HG03280 (cell line): Measurements from ENCODE around the gene FCRL1.

Experiments
- ATAC-seq: cut with Tn5 transposase; IDR thresholded peaks from one replicate; pipeline ENCODE4 v1.9.1; 2021; ENCODE audit warnings: mild to moderate bottlenecking, moderate library complexity; ENCODE audit not compliant: unreplicated experiment

Gene FCRL1

GRCh38 chr1:157819896-157820295 is at the start of gene FCRL1:
TSS of gene FCRL1 (minus strand) at chr1:157820120. CDS start at chr1:157820037, 83 bp downstream.
- no peak for ATAC-seq

GRCh38 chr1:157868654-157869053 is 48.7 kb upstream of the FCRL1 start:
- ATAC-seq, result no peak

GRCh38 chr1:157862114-157863070 is 42.5 kb upstream of the FCRL1 start:
- ATAC-seq, result no peak

DNA sequence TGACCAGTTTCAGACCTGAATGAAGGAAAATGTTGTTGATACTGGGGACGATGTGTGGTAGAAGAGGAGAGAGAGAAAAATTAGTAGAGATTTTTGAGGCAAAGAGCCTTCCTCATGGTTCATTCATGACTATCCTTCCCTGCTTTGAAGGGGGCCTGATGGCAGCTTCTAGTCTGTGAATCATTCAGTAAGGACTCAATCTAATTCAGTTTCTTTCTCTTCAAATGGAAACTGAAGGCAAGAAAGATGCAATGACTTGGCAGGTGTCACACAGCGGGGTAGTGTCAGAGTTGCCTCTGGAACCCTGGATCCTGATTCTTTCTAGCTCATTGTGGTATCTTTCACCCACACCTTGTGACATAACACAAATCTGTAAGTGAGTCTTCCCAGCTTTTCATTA is 36.6 kb upstream of the FCRL1 start:
- ATAC-seq, result peak; percentile 77

DNA sequence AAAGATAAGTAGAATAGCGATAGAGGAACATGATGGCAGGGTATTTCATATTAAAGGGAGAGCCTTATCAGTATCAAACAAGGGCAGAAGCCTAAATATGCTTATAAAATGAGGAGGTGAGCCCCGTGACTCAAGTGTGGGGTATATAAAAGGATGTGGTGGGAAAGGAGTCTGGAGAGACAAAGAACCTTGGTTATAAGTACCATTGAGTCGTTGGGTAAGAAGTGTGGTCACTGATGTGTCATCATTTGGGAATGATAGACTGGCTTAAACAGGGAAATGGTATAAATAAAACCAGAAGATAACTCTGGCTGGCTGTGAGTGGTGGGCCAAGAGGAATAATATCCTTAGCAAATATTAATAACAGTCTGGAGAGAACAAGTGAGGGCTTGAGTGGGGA is 32.6 kb upstream of the FCRL1 start:
- ATAC-seq, result no peak

GRCh38 chr1:157849229-157849875 is 29.4 kb upstream of the FCRL1 start:
- peak; percentile 79 for ATAC-seq

DNA sequence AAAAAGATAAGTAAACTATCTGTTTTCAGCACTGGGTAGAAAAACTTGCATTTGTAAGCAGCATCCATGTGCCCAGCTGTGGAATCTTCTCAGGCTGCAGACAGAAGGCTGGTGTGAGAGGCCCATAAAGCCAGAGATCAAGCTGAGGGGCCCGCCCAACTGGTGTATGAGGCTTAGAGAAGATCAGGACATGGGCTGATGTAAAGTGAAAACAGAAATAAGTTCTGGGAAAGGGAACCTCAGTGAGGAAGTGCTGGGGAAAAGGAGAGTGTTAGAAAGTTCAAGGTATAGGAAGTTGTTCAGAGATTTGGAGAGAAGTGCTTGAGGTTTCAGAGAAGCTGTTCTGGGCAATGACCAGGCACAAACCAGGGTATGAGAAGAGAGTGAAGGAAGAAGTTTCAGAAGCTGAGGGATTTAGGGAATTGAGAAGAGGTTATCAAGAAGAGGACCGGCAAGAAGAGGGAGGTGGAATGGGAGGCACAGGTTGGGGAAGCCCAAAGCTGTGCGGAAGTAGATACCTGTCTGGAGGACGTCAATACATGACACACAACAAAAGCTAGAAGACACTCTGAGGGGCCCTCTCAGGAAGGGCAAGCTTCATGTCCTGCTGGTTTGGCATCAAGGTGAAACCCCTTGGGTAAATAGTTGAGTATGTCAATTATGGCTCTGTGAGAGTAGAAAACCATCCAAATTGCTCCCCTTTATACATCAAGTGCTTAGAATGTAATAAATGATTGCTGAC is 24.3 kb upstream of the FCRL1 start:
- no peak for ATAC-seq

- no peak for ATAC-seq
Measured at GRCh38 chr1:157842939-157843338, 23.0 kb upstream of the FCRL1 start.

DNA sequence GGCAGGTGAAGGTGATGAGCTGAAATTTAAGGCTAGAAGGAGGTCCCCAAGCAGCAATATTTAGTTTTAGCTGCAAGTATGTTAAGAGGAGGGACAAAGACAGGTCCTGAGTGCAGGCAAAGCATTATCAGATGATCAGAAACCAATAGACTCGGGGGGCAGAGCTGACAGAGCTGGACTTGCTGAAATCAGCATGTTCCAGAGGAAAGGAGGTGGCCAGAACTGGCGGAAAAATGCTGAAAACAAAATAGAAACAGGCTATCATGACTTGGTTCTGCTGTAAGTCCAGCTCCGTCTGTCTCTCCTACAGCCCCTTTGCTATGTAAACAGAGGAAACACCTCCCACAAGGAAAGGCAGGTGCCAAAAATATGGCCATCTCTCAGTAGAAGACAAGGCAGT is 21.8 kb upstream of the FCRL1 start, which contains the start of gene CD5L:
CD5L (minus strand) TSS at position 101 of the 400 bp plus-strand sequence. CDS start 107 bp downstream, outside the sequence.
- ATAC-seq, result no peak

DNA sequence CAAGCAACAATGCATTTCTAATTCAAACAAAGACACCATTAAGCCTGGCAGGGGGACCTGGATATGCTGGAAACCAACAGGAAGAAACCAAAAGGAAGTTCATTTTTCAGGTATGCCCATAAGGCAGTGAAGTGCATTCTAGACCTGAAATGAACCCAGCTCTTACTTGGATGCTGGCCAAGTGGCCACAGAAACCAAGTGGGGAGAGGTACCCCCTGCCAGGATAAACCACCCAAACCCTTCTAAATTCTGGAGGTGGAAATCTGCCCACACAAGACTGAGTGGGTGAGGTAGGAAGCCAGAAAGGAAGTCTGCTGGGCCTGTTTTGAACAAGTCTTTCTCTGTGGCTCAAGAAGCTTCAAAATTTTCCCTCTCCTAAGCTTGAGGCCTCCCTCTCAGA is 19.0 kb upstream of the FCRL1 start:
- ATAC-seq, result no peak

DNA sequence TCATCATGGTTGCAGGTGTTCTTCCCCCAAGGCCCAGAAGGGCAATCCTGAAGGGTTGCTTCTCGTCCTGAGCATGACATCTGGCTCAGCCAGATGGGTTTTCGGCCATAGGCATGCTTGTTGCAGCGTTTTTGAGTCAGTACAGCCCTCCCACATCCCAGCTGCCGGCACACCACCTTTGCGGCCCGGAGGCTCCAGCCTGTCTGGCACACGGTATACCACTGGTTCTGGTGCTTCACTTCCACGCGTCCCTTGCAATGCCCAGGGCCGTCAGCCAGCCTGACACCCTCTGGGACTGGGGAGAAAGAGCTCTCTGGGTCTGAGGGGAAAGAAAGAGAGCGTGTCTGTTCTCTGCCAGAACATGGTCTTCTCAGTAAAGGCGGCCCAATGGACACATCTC is 14.5 kb upstream of the FCRL1 start:
- no peak for ATAC-seq

GRCh38 chr1:157833145-157833544 is 13.2 kb upstream of the FCRL1 start:
- ATAC-seq, result no peak

DNA sequence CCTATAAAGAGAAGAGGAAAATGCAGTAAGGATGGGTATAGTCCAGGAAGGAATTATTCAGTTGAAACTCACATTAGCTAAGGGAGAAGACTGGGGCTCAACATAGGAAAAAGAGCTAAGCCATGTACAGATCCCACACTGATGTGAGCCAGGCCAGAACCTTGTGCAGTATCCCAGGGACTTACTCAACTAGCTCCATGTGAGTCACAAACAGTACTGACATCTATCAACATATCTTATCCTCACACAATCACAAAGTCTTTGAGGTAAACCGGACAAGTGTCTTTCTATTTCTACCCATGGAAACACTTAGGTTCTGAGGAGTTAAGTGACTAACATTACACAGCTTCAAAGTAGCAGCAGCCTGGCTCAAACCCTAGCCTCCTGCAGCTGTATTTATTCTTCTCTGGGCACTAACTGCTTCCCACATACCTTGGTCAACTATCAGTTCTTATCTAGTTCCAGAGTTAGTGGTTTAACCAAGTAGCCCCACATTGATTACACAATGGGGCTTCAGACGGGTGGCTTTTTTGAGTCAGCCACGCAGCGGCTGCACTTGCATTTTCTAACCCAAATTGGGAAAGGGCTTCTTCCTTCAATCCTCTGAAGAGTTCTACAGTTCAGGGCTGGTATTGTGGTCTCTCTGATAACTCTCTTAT is 12.2 kb upstream of the FCRL1 start:
- no peak for ATAC-seq

- no peak for ATAC-seq
Measured at GRCh38 chr1:157830887-157831286, 11.0 kb upstream of the FCRL1 start.

DNA sequence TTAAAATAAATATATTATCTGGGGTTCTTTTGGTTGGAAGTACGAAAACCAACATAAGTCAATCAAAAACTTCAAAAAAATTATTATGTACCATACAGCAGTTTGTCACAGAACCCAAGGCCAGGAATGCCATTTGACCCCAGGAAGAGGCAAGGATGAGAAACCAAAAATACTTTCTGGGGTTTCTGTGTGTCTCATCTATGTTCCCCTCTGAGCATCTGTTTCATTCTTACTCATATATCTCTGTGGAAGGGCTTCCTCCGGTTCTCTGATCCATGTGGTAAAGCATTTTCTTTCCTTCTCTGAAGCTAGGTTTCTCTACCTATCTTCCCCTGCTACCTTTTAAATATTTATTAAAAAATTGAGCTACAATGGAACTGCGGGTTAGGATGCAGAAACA is 9.8 kb upstream of the FCRL1 start:
- ATAC-seq, result no peak

- no peak for ATAC-seq
Measured at GRCh38 chr1:157829210-157829609, 9.3 kb upstream of the FCRL1 start.

GRCh38 chr1:157820299-157820698 is 379 bp upstream of the FCRL1 start:
- ATAC-seq, result no peak

DNA sequence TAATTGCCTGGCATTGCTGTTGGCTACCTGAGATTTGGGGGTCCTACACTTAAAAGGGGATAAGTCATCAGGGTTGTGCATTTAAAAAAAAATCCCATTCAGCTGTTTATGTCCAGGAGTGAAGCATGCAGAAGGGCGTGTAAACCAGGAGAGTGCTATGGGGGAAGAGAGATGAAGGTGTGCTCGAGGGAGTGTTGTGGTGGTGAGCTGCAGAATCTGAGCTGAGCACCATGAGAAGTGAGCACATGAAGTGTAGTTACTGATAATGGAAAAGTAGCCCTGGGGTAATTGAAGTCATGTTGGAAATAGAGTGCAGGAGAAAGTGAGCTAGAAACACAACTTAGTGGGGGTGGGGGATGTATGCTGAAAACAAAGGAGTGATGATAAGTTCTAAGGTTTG is 705 bp downstream of the FCRL1 start:
- ATAC-seq, result no peak

DNA sequence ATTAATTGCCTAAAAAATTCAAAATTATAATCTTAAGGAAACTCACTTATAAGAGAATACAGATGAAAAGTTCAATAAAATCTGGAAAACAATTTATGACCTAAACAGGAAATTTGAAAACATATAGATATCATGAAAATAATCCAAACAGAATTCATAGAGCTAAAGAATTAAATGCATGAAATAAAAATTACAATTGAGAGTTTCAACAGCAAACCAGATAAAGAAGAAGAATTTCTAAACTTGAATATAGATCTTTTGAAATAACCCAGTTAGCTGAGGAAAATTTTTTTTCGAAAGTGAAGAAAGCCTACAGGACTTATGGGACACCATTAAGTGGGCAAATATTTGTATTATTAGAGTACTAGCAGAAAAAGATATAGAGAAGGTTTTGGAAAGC is 6.7 kb downstream of the FCRL1 start:
- ATAC-seq, result no peak

DNA sequence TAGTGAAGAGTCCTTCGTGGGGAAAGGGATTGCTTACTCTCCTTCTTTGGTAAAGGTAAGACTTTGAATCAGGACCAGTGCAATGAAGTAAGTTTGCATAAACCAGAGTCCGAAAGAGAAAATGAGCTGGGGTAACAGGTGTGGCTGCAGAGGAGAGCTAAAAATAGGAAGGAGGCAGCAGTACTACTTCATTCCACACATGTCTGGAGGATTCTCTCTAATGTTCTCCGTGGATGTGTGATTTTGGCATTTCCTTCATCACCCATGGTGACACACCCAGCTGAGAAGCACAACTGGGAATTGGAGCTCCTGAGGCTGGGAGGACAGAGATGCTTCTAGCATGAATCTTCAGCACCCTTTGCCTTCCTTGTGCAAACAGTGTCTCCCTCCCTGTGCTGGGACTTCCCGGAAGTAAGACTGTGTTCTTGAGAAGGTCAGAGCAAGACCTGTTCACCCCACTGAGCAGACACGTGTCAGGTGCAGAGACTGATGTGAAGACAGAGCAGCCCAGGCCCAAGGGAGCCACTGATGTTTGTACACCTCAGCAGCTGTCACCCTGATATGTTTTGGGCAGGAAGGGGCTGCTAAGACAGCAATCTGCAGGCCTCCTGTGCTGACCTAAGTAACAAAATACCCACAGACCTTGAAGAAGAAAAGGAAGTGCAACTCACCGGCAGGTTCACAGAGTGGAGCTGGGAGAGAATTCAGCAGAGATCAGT is 13.3 kb downstream of the FCRL1 start:
- peak; percentile 91 for ATAC-seq
